A549 (cell line): ENCODE results near the gene ARSD.

ENCODE experiments used
- BHLHE40 ChIP-seq: IDR thresholded peaks from 2 replicates; pipeline ENCODE4 v1.6.1; 2012; ENCODE audit warnings: low read depth, low read length, inconsistent platforms
- CBX8 ChIP-seq: fragments of 200-600 bp; sonication (generic); IDR thresholded peaks from 2 replicates; pipeline ENCODE4 v1.6.1; 2016
- CEBPB ChIP-seq, 2 experiments: fragments of >200 bp in 1 of 2; sonication (Bioruptor Twin) in 1 of 2; formaldehyde crosslinking in 1 of 2; IDR thresholded peaks; 2 replicates each; pipeline ENCODE4 v1.6.1; 2012 to 2016
- KDM1A ChIP-seq: fragments of 200-600 bp; sonication (generic); IDR thresholded peaks from 2 replicates; pipeline ENCODE4 v1.6.1; 2016; ENCODE audit warnings: low read depth, mild to moderate bottlenecking
- MAZ ChIP-seq: fragments of 150-350 bp; IDR thresholded peaks from 2 replicates; pipeline ENCODE4 v1.6.1; 2014; ENCODE audit warnings: antibody characterized with exemption, low read depth, low read length, borderline replicate concordance
- POLR2A ChIP-seq: IDR thresholded peaks from 2 replicates; pipeline ENCODE4 v1.6.1; 2012; ENCODE audit warnings: mild to moderate bottlenecking, low read length
- RAD21 ChIP-seq, 2 experiments: fragments of >200 bp in 1 of 2; sonication (Bioruptor Twin) in 1 of 2; formaldehyde crosslinking in 1 of 2; IDR thresholded peaks in 1 of 2; conservative IDR thresholded peaks in 1 of 2; 2 replicates in 1 of 2; 3 replicates in 1 of 2; pipeline ENCODE4 v1.6.1; 2012 to 2018; ENCODE audit warnings: inconsistent platforms in 1 of 2
- ZC3H11A ChIP-seq: fragments of 450-650 bp; IDR thresholded peaks from 2 replicates; pipeline ENCODE4 v1.6.1; 2014; ENCODE audit warnings: antibody characterized with exemption, mild to moderate bottlenecking
- TF ChIP-seq, protein P1 (sequence below): fragments of >200 bp; sonication (Bioruptor Twin); formaldehyde crosslinking; IDR thresholded peaks from 3 replicates; pipeline ENCODE4 v1.5.1; 2016
- TF ChIP-seq, protein P2 (sequence below): fragments of 200-600 bp; sonication (generic); IDR thresholded peaks from 2 replicates; pipeline ENCODE4 v1.6.1; 2016; ENCODE audit warnings: antibody characterized with exemption, mild to moderate bottlenecking, moderate library complexity

DNA sequence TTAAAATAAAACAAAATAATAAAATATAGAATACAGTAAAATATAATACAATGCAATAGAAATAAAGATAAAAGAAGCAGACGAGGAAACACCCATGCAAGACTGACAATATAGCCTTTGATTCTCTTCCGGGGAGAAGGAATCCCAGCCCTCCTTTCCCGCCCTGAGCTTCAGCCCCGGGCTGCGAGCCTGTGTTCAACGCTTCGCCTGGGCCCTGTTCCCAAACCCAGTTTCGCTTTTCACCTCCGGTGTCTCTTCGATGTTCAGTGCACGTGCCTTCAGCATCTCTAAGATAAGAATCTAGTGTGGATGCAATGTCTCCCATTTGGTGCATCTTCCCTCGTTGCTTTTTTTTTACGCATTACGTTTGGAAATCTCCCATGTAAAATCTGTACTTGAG lies 38.4 kb upstream of the ARSD start:
- TF ChIP-seq, protein P1, sequence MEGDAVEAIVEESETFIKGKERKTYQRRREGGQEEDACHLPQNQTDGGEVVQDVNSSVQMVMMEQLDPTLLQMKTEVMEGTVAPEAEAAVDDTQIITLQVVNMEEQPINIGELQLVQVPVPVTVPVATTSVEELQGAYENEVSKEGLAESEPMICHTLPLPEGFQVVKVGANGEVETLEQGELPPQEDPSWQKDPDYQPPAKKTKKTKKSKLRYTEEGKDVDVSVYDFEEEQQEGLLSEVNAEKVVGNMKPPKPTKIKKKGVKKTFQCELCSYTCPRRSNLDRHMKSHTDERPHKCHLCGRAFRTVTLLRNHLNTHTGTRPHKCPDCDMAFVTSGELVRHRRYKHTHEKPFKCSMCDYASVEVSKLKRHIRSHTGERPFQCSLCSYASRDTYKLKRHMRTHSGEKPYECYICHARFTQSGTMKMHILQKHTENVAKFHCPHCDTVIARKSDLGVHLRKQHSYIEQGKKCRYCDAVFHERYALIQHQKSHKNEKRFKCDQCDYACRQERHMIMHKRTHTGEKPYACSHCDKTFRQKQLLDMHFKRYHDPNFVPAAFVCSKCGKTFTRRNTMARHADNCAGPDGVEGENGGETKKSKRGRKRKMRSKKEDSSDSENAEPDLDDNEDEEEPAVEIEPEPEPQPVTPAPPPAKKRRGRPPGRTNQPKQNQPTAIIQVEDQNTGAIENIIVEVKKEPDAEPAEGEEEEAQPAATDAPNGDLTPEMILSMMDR = no peak
- TF ChIP-seq MAZ = no peak
- no peak for TF ChIP-seq POLR2A
- no peak for TF ChIP-seq KDM1A
- TF ChIP-seq RAD21 (conservative IDR thresholded peaks at IDR 0.05 in 1 of 2, IDR thresholded peaks at IDR 0.05 in 1 of 2) = no peak
- TF ChIP-seq BHLHE40 = no peak
- no peak for TF ChIP-seq CEBPB (IDR thresholded peaks at IDR 0.05)
- TF ChIP-seq CBX8 = no peak
- no peak for TF ChIP-seq ZC3H11A
- TF ChIP-seq, protein P2, sequence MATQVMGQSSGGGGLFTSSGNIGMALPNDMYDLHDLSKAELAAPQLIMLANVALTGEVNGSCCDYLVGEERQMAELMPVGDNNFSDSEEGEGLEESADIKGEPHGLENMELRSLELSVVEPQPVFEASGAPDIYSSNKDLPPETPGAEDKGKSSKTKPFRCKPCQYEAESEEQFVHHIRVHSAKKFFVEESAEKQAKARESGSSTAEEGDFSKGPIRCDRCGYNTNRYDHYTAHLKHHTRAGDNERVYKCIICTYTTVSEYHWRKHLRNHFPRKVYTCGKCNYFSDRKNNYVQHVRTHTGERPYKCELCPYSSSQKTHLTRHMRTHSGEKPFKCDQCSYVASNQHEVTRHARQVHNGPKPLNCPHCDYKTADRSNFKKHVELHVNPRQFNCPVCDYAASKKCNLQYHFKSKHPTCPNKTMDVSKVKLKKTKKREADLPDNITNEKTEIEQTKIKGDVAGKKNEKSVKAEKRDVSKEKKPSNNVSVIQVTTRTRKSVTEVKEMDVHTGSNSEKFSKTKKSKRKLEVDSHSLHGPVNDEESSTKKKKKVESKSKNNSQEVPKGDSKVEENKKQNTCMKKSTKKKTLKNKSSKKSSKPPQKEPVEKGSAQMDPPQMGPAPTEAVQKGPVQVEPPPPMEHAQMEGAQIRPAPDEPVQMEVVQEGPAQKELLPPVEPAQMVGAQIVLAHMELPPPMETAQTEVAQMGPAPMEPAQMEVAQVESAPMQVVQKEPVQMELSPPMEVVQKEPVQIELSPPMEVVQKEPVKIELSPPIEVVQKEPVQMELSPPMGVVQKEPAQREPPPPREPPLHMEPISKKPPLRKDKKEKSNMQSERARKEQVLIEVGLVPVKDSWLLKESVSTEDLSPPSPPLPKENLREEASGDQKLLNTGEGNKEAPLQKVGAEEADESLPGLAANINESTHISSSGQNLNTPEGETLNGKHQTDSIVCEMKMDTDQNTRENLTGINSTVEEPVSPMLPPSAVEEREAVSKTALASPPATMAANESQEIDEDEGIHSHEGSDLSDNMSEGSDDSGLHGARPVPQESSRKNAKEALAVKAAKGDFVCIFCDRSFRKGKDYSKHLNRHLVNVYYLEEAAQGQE = no peak
